ENCODE data around the gene PTDSS2.
"Not testable (repeated sequence)": the region's sequence is repeated elsewhere in the genome, so short reads cannot be mapped to it uniquely, and the experiment has no call there.

The PTDSS2 gene

DNA sequence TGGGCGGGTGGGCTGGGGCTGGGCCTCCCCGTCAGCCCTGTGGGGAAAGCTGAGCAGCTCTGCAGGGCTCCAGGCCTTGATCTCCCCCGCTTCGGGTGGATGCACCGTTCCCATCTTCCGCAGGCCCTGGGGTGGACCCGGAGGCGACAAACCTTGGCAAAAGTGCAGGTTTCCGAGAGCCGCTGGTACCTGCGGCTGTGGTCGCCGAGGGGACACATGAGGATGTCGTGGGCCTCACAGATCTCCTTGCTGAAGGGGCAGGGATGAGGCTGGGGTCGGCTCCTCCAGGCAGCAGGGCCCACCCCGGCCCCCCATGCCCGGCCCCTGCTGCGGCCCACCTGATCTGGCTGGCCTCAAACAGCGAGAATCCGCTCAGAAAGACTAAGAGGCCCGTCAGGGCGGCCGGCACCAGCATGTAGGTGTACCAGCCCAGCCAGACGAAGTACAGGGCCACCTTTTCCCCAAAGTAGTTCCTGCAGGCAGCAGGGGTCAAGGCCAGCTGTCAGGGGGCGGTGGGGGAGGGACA lies 20.1 kb upstream of the PTDSS2 start:
- DNase-seq (ENCODE audit: insufficient read length, low spot score) (no peak), FAIRE-seq (no peak)

DNA sequence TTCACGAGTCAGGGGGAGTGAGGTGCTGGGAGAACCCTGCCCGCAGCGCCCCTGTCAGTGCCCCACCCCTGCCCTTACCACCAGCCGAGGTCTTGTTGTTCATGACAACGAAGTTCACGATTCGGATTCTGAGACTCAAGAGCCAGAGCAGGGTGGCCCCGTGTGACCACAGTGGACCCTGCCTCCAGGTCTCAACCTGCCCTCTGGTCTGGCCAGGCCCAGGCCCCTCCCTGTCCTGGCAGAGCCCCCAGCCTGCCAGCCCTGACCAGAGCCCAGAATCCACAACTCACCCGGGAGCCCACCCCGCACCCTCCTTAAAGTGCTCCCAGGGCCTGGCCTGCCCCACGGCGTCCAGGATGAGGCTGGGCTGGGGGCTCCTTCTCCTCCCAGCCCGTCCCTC lies 18.2 kb upstream of the PTDSS2 start:
- DNase-seq (ENCODE audit: insufficient read length, low spot score) (no peak), FAIRE-seq (no peak)

DNA sequence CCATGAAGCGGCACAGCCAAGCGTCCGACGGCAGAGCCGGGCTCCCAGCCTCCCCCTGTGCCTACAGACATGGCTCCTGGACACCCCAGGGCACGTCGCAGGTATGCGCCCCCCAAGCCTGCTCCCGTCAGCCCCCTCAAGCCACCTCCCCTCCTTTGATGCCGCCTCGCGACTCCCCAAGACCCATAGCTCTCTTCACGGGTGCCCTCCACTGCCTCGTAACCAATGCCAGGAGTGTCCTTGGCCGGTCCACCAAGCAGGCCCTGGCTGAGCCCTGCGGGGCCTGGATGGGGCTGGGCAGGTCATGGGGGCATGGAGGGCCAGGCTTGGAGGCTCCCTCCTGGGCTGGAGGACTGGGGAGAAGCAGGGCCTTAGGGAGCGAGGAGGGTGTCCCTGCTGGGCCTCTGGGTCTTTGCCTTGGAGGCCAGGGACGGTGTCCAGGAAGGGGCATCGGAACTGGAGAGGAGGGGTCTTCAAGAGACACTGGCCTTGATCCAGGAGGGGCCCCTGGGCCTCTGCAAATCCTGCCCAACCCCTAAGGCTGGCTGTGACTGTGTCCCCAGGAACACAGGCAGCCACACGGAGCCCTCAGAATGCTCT lies 17.5 kb upstream of the PTDSS2 start:
- FAIRE-seq = no peak
- DNase-seq (ENCODE audit: insufficient read length, low spot score) = no peak

DNA sequence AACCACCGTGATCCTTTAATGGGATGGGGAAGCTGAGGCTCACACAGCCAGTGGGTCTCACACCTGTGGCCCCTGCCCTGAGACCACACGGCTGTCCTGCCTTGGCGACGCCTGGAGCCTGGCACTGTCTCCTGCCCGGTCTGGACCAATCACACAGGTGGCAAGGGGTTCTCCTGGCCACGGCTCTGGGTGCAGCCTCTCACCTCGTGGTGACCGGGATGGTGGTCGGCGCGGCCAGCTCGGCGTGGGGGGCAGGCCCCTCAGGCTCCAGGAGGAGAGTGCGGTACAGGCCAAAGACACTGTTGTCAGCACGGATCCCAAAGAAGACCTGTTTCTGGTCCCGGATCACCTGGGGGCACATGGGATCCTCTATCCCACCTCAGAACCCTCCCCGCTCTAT lies 17.0 kb upstream of the PTDSS2 start:
- DNase-seq (ENCODE audit: insufficient read length, low spot score) = no peak
- FAIRE-seq = no peak

DNA sequence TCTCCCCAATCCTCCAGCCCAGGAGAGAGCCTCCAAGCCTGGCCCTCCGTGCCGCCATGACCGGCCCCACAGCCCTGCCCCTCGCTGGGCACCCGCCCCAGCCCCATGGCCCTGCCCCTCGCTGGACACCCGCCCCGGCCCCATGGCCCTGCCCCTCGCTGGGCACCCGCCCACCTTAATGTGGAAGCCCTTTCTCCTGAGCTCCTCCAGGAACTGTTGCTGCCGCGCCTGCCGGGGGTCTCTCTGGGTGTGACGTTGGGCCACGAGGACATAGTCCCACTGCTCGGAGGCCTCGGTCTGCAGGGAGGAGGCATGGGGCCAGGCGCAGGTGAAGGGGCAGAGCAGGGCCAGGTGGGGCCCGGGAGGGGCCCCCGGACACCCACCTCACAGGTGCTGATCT lies 16.4 kb upstream of the PTDSS2 start:
- DNase-seq (ENCODE audit: insufficient read length, low spot score) = no peak
- FAIRE-seq = no peak

DNA sequence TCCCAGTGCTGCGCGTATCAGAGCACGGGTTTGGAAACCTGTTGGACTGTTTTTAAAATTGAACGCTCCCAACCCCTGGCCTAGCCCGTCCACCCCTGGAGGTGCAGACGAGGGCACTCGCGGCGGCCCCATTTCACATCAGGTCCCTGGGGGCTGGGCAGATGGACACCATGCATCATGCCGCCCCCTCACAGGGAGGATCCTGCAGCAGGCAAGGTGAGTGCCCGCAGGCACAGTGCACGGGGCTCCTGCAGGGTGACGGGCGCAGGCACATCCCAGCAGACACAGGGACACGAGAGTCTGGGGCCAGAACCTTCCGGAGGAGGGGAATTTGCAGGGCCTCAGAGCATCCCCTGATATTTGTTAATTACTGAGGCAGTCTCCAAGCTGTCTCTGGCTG lies 15.6 kb upstream of the PTDSS2 start:
- FAIRE-seq (no peak), DNase-seq (ENCODE audit: insufficient read length, low spot score) (no peak)

DNA sequence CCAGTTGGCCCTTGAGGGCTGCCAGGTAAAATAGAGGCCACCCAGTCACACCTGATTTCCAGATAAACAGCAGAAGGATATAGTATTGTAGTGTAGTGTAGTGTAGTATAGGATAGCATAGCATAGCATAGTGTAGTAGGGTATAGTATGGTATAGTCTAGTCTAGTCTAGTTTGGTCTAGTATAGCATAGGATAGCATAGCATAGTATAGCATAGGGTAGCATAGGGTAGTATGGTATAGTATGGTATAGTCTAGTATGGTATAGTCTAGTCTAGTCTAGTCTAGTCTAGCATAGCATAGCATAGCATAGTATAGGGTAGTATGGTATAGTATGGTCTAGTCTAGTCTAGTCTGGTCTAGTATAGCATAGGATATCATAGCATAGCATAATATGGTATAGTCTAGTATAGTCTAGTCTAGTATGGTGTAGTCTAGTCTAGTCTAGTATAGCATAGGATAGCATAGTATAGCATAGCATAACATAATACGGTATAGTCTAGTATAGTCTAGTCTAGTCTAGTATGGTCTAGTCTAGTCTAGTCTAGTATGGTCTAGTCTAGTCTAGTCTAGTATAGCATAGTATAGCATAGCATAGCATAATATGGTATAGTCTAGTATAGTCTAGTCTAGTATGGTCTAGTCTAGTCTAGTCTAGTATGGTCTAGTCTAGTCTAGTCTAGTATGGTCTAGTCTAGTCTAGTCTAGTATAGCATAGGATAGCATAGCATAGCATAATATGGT lies 14.9 kb upstream of the PTDSS2 start:
- not testable (repeated sequence) for DNase-seq (ENCODE audit: insufficient read length, low spot score)
- peak; percentile 64 for FAIRE-seq

DNA sequence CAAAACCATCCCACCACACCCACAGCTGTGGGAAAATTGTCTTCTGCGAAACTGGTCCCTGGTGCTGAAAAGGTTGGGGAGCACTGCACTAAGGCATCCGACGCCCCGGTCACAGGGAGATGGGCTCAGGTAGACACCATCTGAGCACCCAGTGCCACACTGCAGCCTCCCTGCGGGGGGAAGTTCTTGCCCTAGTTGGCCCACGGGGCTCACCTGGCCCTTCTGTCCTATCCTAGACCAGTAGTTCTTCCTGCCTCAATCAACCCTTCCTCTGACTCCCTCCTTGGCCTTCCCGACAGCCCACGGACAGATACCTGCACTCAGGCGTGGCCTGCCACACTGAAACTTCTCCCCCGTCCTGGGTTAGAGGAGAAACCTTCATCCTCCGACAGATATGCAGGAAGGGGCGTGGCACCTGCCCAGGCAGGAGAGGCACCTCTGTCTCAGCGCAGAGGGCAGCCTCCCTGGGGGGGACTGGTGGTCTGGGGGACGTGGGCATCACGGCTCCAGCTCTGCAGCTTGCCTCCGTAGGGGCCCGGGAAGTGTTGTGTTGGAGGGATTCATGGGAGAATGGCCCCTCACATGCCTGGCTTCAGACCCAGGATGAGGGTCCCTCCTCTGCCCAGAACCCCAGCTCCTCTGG lies 12.7 kb upstream of the PTDSS2 start:
- DNase-seq (ENCODE audit: insufficient read length, low spot score) (no peak), FAIRE-seq (no peak)

DNA sequence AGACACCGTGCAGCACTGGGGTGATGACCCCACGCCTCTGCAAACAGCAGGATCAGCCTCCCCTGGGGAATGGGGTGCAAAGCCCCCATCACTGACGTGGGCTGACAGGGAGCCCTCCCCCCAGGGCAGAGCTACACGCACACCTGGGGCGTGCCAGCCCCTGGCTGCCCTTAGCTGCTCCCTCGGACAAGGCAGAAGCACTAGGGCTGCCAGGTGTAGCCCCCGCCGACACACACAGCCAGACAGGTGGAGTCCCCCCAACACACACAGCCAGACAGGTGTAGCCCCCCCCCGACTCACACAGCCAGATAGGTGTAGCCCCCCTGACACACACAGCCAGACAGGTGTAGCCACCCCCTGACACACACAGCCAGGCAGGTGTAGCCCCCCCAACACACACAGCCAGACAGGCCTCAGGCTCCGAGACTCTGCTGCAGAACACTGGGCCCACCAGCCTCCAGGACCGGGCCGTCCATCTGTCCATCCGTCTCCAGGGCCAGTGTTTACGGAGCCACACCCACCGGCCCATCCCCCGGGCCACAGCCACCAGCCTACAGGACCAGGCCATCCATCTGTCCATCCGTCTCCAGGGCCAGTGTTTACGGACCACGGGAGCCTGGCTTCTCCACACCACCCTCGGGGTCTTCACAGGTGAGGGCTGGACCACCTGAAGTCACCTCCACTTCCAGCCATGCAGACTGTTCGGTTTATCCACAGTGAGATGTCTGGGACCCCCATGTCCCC lies 11.8 kb upstream of the PTDSS2 start:
- FAIRE-seq = no peak
- no peak for DNase-seq (ENCODE audit: insufficient read length, low spot score)

DNA sequence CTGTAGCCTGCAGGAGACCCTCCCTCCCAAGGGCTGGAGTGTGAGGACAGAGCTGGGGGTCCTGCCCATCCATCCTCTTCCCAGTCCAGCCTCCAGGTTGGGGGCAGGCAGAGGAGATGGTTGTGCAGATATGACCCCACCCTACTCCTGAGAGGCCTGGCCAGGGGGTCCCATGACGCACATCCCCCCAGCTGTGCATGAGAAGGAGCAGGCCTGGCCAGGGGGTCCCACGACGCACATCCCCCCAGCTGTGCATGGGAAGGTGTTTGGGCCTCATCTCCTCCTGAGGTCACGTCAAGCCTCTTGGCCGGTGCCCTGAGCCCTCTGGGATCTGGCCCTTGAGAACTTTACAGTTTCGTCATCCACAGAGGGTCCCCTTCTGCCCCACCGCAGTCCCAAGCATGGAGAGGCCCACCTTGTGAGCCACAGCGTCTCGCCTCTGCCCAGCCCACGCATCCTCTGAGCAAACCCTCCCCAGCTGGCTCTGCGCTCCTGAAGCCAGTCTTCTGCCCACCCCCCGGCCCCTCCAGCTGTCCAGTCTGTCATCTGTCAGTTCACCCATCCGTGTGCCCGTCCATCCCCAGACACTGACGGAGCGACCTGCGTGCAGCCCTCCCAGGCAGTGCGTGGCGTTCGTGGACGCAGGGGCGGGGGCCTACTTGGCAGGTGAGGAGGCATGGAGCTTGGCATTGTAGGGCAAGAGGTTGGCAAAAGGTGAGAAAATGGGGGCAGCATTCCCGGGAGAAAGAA lies 10.6 kb upstream of the PTDSS2 start:
- no peak for DNase-seq (ENCODE audit: insufficient read length, low spot score)
- no peak for FAIRE-seq

DNA sequence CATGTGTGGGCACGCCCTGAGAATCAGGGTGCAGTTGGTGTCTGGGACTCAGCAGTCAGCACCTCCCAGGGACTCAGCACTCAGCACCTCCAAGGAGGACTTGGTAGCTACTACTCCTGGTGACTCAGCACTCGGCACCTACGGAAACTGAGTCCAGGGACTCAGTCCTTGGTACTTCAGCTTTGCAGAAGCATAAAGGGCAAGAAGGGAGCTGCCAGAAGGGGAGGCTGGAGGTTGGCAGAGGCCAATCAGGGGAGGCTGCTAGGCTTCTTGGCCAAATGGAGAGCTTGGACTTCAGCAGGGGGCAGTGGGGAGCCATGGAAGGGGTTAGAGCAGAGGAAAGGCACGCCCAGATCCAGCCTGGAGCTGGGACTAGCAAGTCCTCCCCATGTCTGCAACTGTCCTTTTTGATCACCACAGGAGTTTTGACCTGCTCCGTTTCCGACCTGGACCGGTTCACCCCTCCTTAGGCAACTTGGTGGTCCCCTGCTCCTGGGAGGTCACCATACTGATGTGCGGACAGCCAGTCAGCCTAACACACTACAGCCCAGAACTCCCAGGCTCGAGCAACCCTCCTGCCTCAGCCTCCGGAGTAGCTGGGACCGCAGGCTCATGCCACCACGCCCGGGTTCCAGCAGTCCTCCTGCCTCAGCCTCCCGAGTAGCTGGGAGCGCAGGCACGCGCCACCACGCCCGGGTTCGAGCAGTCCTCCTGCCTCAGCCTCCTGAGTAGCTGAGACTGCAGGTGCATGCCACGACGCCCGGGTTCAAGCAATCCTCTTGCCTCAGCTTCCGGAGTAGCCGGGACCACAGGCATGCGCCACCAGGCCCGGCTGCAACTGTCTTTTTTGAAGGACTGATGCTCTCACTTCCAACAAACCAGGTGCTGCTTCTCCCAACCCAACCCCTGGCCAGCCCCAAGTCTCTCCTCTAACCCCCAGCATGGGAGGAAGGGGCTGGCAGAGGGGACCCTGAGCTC lies 9.7 kb upstream of the PTDSS2 start:
- DNase-seq (ENCODE audit: insufficient read length, low spot score) (no peak), FAIRE-seq (no peak)

DNA sequence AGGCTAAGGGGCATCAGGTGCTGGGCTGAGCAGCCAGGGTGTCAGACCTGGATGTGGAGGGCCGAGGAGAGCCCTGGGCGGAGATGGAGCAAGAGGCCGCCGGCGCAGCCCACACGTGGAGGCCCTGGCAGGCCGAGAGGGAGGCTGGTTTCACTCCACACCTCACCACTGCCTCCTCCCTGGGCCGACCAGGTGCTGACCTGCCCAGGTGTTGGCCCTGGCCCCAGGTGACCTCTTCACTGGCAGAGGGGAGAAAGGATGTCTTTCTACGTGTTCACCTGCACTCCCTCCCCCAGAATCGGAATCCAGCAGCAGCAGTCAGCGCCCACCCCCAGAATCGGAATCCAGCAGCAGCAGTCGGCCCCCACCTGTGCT lies 9.0 kb upstream of the PTDSS2 start:
- DNase-seq (ENCODE audit: insufficient read length, low spot score) = no peak
- no peak for FAIRE-seq

DNA sequence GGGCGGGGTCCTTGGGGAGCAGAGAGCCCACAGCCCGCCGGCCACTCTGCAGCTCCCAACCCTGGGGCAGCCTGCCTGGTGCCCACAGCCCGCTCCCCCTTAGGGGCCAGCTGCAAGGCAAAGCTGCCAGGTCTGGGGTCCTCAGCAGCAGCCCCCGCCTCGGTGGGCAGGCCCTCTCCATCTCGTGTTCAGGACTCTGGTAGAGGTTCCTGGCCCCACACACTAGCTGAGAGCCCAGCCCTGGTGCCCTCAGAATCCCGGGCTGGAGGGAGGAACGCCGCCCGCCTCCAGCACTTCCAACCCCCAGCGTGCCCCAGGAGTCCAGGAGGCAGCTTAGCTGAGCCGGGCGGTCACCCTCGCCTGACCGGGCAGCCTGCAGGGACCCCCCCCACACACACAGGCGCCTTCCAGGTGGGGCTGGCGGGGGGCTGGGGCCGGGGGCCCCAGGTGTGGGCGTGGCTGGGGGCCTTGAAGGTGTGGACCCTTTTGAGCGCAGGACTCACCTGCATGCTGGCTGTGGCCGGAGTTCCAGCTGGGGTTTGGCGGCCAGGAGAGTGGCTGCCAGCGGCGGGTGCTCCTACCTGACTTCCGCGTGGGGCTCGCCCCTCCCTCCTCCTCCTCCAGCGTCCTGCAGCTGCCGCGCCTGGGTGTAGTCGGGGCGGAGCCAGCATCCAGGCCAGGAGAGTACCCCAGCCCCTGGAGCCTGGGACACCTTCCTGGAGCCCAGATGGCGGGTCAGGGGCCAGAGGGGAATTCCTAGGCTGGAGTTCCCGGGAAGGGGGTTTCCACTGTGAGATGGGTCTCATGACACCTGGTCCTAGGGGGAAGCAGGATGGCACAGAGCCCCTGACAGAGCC lies 8.4 kb upstream of the PTDSS2 start, which contains the start of gene ANO9:
TSS of gene ANO9 (minus strand) at position 594 of the 857 bp plus-strand sequence. CDS start at position 509, 85 bp downstream.
- DNase-seq (ENCODE audit: insufficient read length, low spot score) = no peak
- no peak for FAIRE-seq

DNA sequence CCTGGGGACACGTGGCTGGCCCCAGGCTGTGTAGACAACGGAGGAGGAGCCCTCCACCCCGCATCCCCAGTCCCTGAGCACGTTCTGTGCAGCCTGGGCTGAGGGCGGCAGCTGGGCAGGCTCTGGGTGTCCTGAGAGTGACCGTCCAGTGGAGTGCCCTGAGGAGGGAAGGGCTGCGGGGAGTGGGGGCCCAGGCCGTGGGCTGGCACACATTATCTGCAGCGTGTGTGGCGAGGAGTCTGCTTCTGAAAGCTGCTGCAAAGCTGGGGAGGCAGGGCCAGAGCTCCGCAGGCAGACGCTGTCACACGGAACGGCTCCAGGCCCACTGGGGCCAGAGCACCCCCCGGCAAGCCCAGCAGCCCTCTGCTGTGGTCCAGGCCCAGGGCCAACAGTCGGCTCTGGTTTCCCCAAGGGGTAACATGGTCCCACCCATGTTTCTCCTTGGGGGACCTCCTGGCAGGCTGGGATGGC lies 7.4 kb upstream of the PTDSS2 start:
- FAIRE-seq (no peak), DNase-seq (ENCODE audit: insufficient read length, low spot score) (no peak)

DNA sequence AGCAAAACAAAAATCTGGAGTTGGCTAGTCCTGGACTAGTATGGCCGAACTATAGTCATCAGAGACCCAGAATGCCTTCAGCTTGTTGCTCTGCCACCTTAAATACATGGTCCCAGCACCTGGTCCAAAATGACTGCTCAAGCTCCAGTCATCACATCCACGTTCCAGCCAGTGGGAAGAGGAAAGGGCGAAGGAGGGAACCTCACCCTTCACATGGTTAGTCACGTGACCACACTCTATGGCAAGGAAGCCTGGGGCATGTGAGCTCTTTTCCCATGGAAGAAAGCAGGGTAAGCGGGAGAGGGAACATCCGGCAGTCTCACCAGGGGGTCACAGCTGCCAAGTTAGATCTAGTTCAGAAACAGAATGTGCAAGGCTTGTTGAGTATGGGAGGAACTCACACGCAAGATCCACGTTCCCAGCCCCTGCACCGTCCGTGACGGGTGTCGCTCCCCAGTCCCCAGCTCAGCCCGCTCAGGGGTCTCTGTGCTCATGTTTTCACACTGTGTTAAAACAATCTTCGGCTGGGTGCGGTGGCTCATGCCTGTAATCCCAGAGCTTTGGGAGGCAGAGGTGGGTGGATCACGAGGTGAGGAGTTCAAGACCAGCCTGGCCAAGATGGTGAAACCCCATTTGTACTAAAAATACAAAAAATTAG lies 6.4 kb upstream of the PTDSS2 start:
- DNase-seq (ENCODE audit: insufficient read length, low spot score) (no peak), FAIRE-seq (no peak)

DNA sequence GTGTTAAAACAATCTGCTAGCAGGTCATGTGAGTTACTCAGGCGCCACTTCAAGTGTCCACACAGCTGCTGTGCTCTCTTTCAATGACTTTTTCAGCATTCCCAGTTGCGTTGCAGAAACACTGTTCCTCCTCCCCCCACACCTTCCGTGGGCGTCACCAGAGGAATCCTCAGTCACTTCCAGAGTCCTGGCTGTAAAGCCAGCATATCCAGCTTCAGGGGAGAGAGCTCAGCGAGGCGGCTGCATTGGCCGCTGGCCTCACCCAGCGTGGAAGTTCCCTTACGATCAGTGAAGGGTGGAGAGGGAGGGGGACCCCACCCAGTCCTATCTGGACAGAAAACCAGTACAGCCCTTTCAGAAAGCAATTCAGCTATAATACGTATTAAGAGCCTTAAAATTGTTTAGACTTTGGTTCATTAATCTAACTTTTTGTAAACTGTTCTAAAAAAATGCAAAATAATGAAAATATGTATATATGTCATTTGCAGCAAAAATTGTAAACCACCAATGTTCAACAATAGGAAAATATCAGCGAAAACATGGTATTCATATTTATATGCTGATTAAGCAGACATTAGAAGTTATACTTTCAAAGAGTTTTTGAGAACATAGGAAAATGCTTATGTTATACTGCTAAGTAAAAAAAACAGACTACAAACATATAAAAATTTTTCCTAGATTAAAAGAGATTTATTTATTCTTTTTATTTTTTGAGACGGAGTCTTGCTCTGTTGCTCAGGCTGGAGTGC lies 5.5 kb upstream of the PTDSS2 start:
- FAIRE-seq (no peak), DNase-seq (ENCODE audit: insufficient read length, low spot score) (no peak)

All from HTR-8/SVneo (cell line).